HepG2 (cell line): ENCODE results near the gene C2orf49. TPM values are rescaled to one million over a fixed set of nuclear protein-coding genes. Genes with fewer than 3 reads are reported as not detected.

Experiments
- ARNTL ChIP-seq: sonication (generic); formaldehyde crosslinking; IDR thresholded peaks from 2 replicates; pipeline ENCODE4 v1.4.0; 2020; ENCODE audit warnings: mild to moderate bottlenecking, missing genetic modification reagents
- DMAP1 ChIP-seq: IDR thresholded peaks from 2 replicates; pipeline ENCODE4 v1.6.1; 2016
- E2F1 ChIP-seq: sonication (generic); formaldehyde crosslinking; IDR thresholded peaks from 2 replicates; pipeline ENCODE4 v1.5.0; 2020; ENCODE audit warnings: missing genetic modification reagents
- E2F2 ChIP-seq: sonication (generic); formaldehyde crosslinking; IDR thresholded peaks from 2 replicates; pipeline ENCODE4 v1.4.0; 2020; ENCODE audit warnings: missing genetic modification reagents, borderline replicate concordance
- ELF3 ChIP-seq: IDR thresholded peaks from 2 replicates; pipeline ENCODE4 v1.6.1; 2016; ENCODE audit warnings: missing genetic modification reagents, missing compliant biosample characterization
- HMG20A ChIP-seq: IDR thresholded peaks from 2 replicates; pipeline ENCODE4 v1.6.1; 2016; ENCODE audit warnings: borderline replicate concordance
- IRX3 ChIP-seq: sonication (generic); formaldehyde crosslinking; IDR thresholded peaks from 2 replicates; pipeline ENCODE4 v1.8.1; 2023; ENCODE audit warnings: mild to moderate bottlenecking, low read depth, missing genetic modification reagents, borderline replicate concordance
- POGK ChIP-seq: sonication (generic); formaldehyde crosslinking; conservative IDR thresholded peaks from 2 replicates; pipeline ENCODE4 v1.8.0; 2022; ENCODE audit warnings: mild to moderate bottlenecking, moderate library complexity, missing genetic modification reagents
- PRPF4 ChIP-seq: fragments of 200-400 bp; formaldehyde crosslinking; IDR thresholded peaks from 2 replicates; pipeline ENCODE4 v1.6.1; 2016; ENCODE audit warnings: low read length, low read depth; ENCODE audit not compliant: poor library complexity, severe bottlenecking
- RBM39 ChIP-seq: fragments of 200-400 bp; formaldehyde crosslinking; IDR thresholded peaks from one replicate; pipeline ENCODE4 v1.6.1; 2018; ENCODE audit warnings: antibody characterized with exemption, mild to moderate bottlenecking, low read depth, low read length; ENCODE audit not compliant: poor library complexity, severe bottlenecking
- REL ChIP-seq: sonication (generic); formaldehyde crosslinking; conservative IDR thresholded peaks from 2 replicates; pipeline ENCODE4 v1.8.0; 2022; ENCODE audit warnings: mild to moderate bottlenecking, missing genetic modification reagents, moderate library complexity
- RORA ChIP-seq: sonication (generic); formaldehyde crosslinking; IDR thresholded peaks from 2 replicates; pipeline ENCODE4 v1.5.0; 2020; ENCODE audit warnings: mild to moderate bottlenecking, missing genetic modification reagents, moderate library complexity
- TGIF2 ChIP-seq: IDR thresholded peaks from 2 replicates; pipeline ENCODE4 v1.6.1; 2016; ENCODE audit warnings: control low read depth, missing compliant biosample characterization
- TSC22D2 ChIP-seq: sonication (generic); formaldehyde crosslinking; IDR thresholded peaks from 2 replicates; pipeline ENCODE4 v1.5.1; 2020; ENCODE audit warnings: missing genetic modification reagents, mild to moderate bottlenecking, borderline replicate concordance
- ZNF253 ChIP-seq: sonication (generic); formaldehyde crosslinking; IDR thresholded peaks from 2 replicates; pipeline ENCODE4 v1.8.0; 2022; ENCODE audit warnings: mild to moderate bottlenecking, missing genetic modification reagents, borderline replicate concordance
- ZNF335 ChIP-seq: sonication (generic); formaldehyde crosslinking; IDR thresholded peaks from 2 replicates; pipeline ENCODE4 v1.4.0; 2020; ENCODE audit warnings: missing genetic modification reagents
- ZNF562 ChIP-seq: sonication (generic); formaldehyde crosslinking; IDR thresholded peaks from 2 replicates; pipeline ENCODE4 v1.8.0; 2022; ENCODE audit warnings: missing genetic modification reagents, borderline replicate concordance
- ZNF616 ChIP-seq: sonication (generic); formaldehyde crosslinking; IDR thresholded peaks from 2 replicates; pipeline ENCODE4 v1.5.0; 2020; ENCODE audit warnings: low read depth, mild to moderate bottlenecking, missing genetic modification reagents
- ZNF768 ChIP-seq: sonication (generic); formaldehyde crosslinking; IDR thresholded peaks from 2 replicates; pipeline ENCODE4 v1.4.0; 2020; ENCODE audit warnings: missing genetic modification reagents
- polyA plus RNA-seq, 8 experiments: library from polyadenylated mRNA; depleted of rRNA in 3 of 8; stranded (reverse) in 7 of 8; unstranded in 1 of 8; fragments of >200 nt; fragmentation: Illumina TruSeq in 4 of 8; extraction: Trizol in 4 of 8; gene quantifications; 2 replicates each; pipeline versions ENCODE4 v1.2.1 to v1.2.3, GENCODE V29; 2011 to 2016; ENCODE audit warnings: low read depth in 4 of 8, missing spikeins in 1 of 8, mixed read lengths in 1 of 8; ENCODE audit not compliant: insufficient read depth in 1 of 8
- total RNA-seq, 5 experiments: library from RNA; depleted of rRNA; stranded (reverse); fragments of >200 nt; fragmentation: Illumina TruSeq; extraction: Trizol; gene quantifications; 2 replicates each; pipeline ENCODE4 v1.2.3, GENCODE V29; 2016; ENCODE audit warnings: low read depth in 1 of 5
- TF ChIP-seq, protein P1 (sequence below): sonication (generic); formaldehyde crosslinking; IDR thresholded peaks from 2 replicates; pipeline ENCODE4 v1.4.0; 2020; ENCODE audit warnings: missing genetic modification reagents, borderline replicate concordance

C2orf49 gene
- total and polyA plus RNA-seq, 2 of the 13 experiments (the other 11 are each of a cell fraction or from before 2014, with no cell fraction given), result 24.7 to 28.8 TPM

- TF ChIP-seq ZNF616 (CRISPR knock-in tag) (peak; percentile 92; the same call in 1 of the 2 replicates), ZNF562 (CRISPR knock-in tag) (no peak), RBM39 (no peak), E2F2 (CRISPR knock-in tag) (no peak), ZNF253 (CRISPR knock-in tag) (0 out of 2 replicates have a peak, but pooled peaks have one; percentile 80), IRX3 (CRISPR knock-in tag) (peak; percentile 88; the same call in 1 of the 2 replicates), PRPF4 (no peak), ZNF768 (CRISPR knock-in tag) (no peak), ARNTL (peak; percentile 95), TSC22D2 (CRISPR knock-in tag) (peak; percentile 74; the same call in 1 of the 2 replicates), RORA (CRISPR knock-in tag) (0 out of 2 replicates have a peak, but pooled peaks have one; percentile 9), DMAP1 (CRISPR knock-in tag) (peak; percentile 80), HMG20A (CRISPR knock-in tag) (no peak), ZNF335 (peak; percentile 88; the same call in 1 of the 2 replicates), ELF3 (CRISPR knock-in tag) (peak; percentile 64; the same call in 1 of the 2 replicates), TGIF2 (CRISPR knock-in tag) (peak; percentile 85), REL (no peak), E2F1 (CRISPR knock-in tag) (no peak), POGK (CRISPR knock-in tag) (peak; percentile 16; the same call in 1 of the 2 replicates)
- TF ChIP-seq, protein P1, sequence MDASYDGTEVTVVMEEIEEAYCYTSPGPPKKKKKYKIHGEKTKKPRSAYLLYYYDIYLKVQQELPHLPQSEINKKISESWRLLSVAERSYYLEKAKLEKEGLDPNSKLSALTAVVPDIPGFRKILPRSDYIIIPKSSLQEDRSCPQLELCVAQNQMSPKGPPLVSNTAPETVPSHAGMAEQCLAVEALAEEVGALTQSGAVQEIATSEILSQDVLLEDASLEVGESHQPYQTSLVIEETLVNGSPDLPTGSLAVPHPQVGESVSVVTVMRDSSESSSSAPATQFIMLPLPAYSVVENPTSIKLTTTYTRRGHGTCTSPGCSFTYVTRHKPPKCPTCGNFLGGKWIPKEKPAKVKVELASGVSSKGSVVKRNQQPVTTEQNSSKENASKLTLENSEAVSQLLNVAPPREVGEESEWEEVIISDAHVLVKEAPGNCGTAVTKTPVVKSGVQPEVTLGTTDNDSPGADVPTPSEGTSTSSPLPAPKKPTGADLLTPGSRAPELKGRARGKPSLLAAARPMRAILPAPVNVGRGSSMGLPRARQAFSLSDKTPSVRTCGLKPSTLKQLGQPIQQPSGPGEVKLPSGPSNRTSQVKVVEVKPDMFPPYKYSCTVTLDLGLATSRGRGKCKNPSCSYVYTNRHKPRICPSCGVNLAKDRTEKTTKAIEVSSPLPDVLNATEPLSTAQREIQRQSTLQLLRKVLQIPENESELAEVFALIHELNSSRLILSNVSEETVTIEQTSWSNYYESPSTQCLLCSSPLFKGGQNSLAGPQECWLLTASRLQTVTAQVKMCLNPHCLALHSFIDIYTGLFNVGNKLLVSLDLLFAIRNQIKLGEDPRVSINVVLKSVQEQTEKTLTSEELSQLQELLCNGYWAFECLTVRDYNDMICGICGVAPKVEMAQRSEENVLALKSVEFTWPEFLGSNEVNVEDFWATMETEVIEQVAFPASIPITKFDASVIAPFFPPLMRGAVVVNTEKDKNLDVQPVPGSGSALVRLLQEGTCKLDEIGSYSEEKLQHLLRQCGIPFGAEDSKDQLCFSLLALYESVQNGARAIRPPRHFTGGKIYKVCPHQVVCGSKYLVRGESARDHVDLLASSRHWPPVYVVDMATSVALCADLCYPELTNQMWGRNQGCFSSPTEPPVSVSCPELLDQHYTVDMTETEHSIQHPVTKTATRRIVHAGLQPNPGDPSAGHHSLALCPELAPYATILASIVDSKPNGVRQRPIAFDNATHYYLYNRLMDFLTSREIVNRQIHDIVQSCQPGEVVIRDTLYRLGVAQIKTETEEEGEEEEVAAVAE (CRISPR knock-in tag), result peak; percentile 56; the same call in 1 of the 2 replicates
Observed at GRCh38 chr2:105328281-105329196, 8.8 kb upstream of the C2orf49 start (continued).
